K562 (cell line): ENCODE data around the gene ISM1. TPM values are rescaled to one million over a fixed set of nuclear protein-coding genes. Genes with fewer than 3 reads are reported as not detected.

Experiments used
- ATAC-seq: fragments of 200-7000 bp; cut with Tn5 transposase; 3 replicates; pipeline ENCODE4 v1.9.1; 2020; ENCODE audit warnings: moderate library complexity
- BruUV-seq: library from RNA; stranded (reverse); fragments of 400-500 nt; replicated peaks from 2 replicates; lab custom pipeline; 2021; lab: Mats Ljungman, UMichigan
- CTCF ChIA-PET: fragments of 300-600 bp; formaldehyde crosslinking; extraction: SDS; loops from one replicate; lab custom pipeline; 2021; ENCODE audit warnings: low intra/inter-chr PET ratio; lab: Yijun Ruan, JAX
- POLR2A ChIA-PET: fragments of 300-600, 350-650 bp; sonication (Branson Sonifier 250); formaldehyde crosslinking; extraction: SDS; loops from one replicate; lab custom pipeline; 2021; ENCODE audit warnings: antibody characterized with exemption, inconsistent platforms; lab: Yijun Ruan, JAX
- DNase-seq, 4 experiments: peaks; one replicate each; pipeline versions ENCODE4 v3.0.0 to v3.0.0-alpha.2; 2011 to 2018; ENCODE audit warnings: low spot score in 3 of 4, mixed read lengths in 3 of 4; ENCODE audit errors: extremely low read depth in 1 of 4
- FAIRE-seq: peaks from 2 replicates; lab custom pipeline; 2011; peaks lifted over from hg19 to GRCh38; lab: Jason Lieb, UNC
- H2AFZ ChIP-seq: 2 replicates; pipeline ENCODE4 v1.6.0; 2011; ENCODE audit warnings: low read depth, low read length, control low read depth, inconsistent platforms
- H3K27ac ChIP-seq: fragments of 200-600 bp; 3 replicates; pipeline ENCODE4 v1.8.0; 2011; ENCODE audit warnings: low read depth, mild to moderate bottlenecking, control low read depth, inconsistent platforms, low read length, moderate library complexity, mixed read lengths; ENCODE audit errors: extremely low read depth
- H3K27me3 ChIP-seq, 2 experiments: fragments of 300-600 bp in 1 of 2; 2 replicates in 1 of 2; 3 replicates in 1 of 2; pipeline versions ENCODE4 v1.6.0 to v1.8.0; 2011; ENCODE audit warnings: inconsistent platforms in 2 of 2, low read length in 2 of 2, mild to moderate bottlenecking in 1 of 2, mixed read lengths in 1 of 2, moderate library complexity in 1 of 2; ENCODE audit not compliant: control insufficient read depth in 2 of 2, insufficient read depth in 2 of 2
- H3K36me3 ChIP-seq: fragments of 300-600 bp; 3 replicates; pipeline ENCODE4 v1.8.0; 2011; ENCODE audit warnings: mild to moderate bottlenecking, low read length, inconsistent platforms; ENCODE audit not compliant: control insufficient read depth, insufficient read depth
- H3K4me1 ChIP-seq, 2 experiments: fragments of 200-600 bp in 1 of 2; replicated peaks in 1 of 2; 2 replicates in 1 of 2; 3 replicates in 1 of 2; pipeline versions ENCODE4 v1.5.1 to v1.8.0; 2011; ENCODE audit warnings: inconsistent platforms in 2 of 2, low read length in 2 of 2, mild to moderate bottlenecking in 1 of 2, mixed read lengths in 1 of 2, moderate library complexity in 1 of 2; ENCODE audit not compliant: control insufficient read depth in 2 of 2, insufficient read depth in 2 of 2
- H3K4me2 ChIP-seq: 2 replicates; pipeline ENCODE4 v1.6.1; 2011; ENCODE audit warnings: low read length, control low read depth, inconsistent platforms, mixed read lengths; ENCODE audit not compliant: insufficient read depth
- H3K4me3 ChIP-seq: fragments of 200-600 bp; sonication (generic), shearing (Covaris generic); 2 replicates; pipeline ENCODE4 v1.5.1; 2016; ENCODE audit warnings: control low read depth, inconsistent platforms
- H3K79me2 ChIP-seq: fragments of 200-600 bp; 3 replicates; pipeline ENCODE4 v1.8.0; 2011; ENCODE audit warnings: low read length, inconsistent platforms; ENCODE audit not compliant: control insufficient read depth, insufficient read depth
- H3K9ac ChIP-seq, 2 experiments: 2 replicates each; pipeline versions ENCODE4 v1.6.0 to v1.6.1; 2011; ENCODE audit warnings: low read depth in 2 of 2, low read length in 2 of 2, control low read depth in 1 of 2, inconsistent platforms in 1 of 2, mild to moderate bottlenecking in 1 of 2, mixed read lengths in 1 of 2; ENCODE audit not compliant: insufficient read depth in 1 of 2
- H3K9me1 ChIP-seq: one replicate; pipeline ENCODE4 v1.6.0; 2011; ENCODE audit warnings: inconsistent platforms, mild to moderate bottlenecking, low read length, moderate library complexity; ENCODE audit not compliant: control insufficient read depth, insufficient read depth
- H3K9me3 ChIP-seq: replicated peaks from 2 replicates; pipeline ENCODE4 v1.5.1; 2011; ENCODE audit warnings: low read depth, low read length, inconsistent platforms; ENCODE audit not compliant: control insufficient read depth, insufficient read depth
- H4K20me1 ChIP-seq: replicated peaks from 2 replicates; pipeline ENCODE4 v1.6.1; 2011; ENCODE audit warnings: low read length, inconsistent platforms, mixed read lengths; ENCODE audit not compliant: control insufficient read depth, insufficient read depth
- ATF7 ChIP-seq: fragments of 450-650 bp; IDR thresholded peaks from 2 replicates; pipeline ENCODE4 v1.7.1; 2014; ENCODE audit warnings: mild to moderate bottlenecking, moderate library complexity
- L3MBTL2 ChIP-seq: fragments of 450-650 bp; IDR thresholded peaks from 2 replicates; pipeline ENCODE4 v1.6.1; 2016; ENCODE audit warnings: mild to moderate bottlenecking, moderate library complexity
- NFIC ChIP-seq: fragments of 450-650 bp; IDR thresholded peaks from 2 replicates; pipeline ENCODE4 v1.6.1; 2017; ENCODE audit warnings: mild to moderate bottlenecking, inconsistent platforms
- NFRKB ChIP-seq: fragments of 450-650 bp; IDR thresholded peaks from 2 replicates; pipeline ENCODE4 v1.6.1; 2016; ENCODE audit warnings: low read depth
- NFXL1 ChIP-seq: fragments of 450-650 bp; formaldehyde crosslinking; IDR thresholded peaks from 2 replicates; pipeline ENCODE4 v1.4.0; 2021; ENCODE audit warnings: mild to moderate bottlenecking
- SRSF9 ChIP-seq: fragments of 200-400 bp; formaldehyde crosslinking; IDR thresholded peaks from 2 replicates; pipeline ENCODE4 v1.6.1; 2017; ENCODE audit warnings: low read depth, low read length, borderline replicate concordance
- TAF1 ChIP-seq: IDR thresholded peaks from 2 replicates; pipeline ENCODE4 v1.6.1; 2011; ENCODE audit warnings: mild to moderate bottlenecking, low read length, moderate library complexity; ENCODE audit not compliant: insufficient read depth, control insufficient read depth, severe bottlenecking; ENCODE audit errors: extremely low read depth
- ZFPM2 ChIP-seq: fragments of 250-450 bp; sonication (Bioruptor Pico); IDR thresholded peaks from 2 replicates; pipeline ENCODE4 v1.5.1; 2022; ENCODE audit warnings: mild to moderate bottlenecking
- ZFX ChIP-seq: sonication (generic); formaldehyde crosslinking; IDR thresholded peaks from 2 replicates; pipeline ENCODE4 v1.8.0; 2022; ENCODE audit warnings: mild to moderate bottlenecking, missing genetic modification reagents, moderate library complexity
- ZKSCAN3 ChIP-seq: fragments of 250-450 bp; sonication (Bioruptor Pico); IDR thresholded peaks from 2 replicates; pipeline ENCODE4 v1.4.0; 2020
- ZNF431 ChIP-seq: sonication (generic); formaldehyde crosslinking; IDR thresholded peaks from 2 replicates; pipeline ENCODE4 v1.8.0; 2022; ENCODE audit warnings: mild to moderate bottlenecking, missing genetic modification reagents
- ZNF445 ChIP-seq: fragments of 250-450 bp; sonication (Bioruptor Pico); IDR thresholded peaks from 2 replicates; pipeline ENCODE4 v1.4.0; 2020; ENCODE audit warnings: low read depth, mild to moderate bottlenecking, moderate library complexity
- WGBS: fragments of 100-300 bp; shearing (Covaris generic); methylation state at CpG from one replicate; pipeline ENCODE4 v1.1.6; 2016; ENCODE audit warnings: low coverage, mixed read lengths; ENCODE audit not compliant: insufficient coverage; ENCODE audit errors: missing lambda C conversion rate; 5-methylcytosine and 5-hydroxymethylcytosine counted together
- in situ Hi-C: fragments of 300-500 bp; cut with MboI; formaldehyde crosslinking; loops from 4 replicates; pipeline ENCODE4 v1.15.0; 2018; ENCODE audit warnings: inconsistent platforms, mixed read lengths
- intact Hi-C: fragments of 100-400 bp; cut with micrococcal nuclease; formaldehyde crosslinking; loops from 2 replicates; pipeline ENCODE4 v1.14.2; 2022
- polyA plus RNA-seq, 8 experiments: library from polyadenylated mRNA; depleted of rRNA in 4 of 8; stranded (reverse) in 5 of 8; unstranded in 3 of 8; fragments of >200 nt; fragmentation: Nextera tagmentation in 2 of 8; fragmentation: Illumina TruSeq in 1 of 8; extraction: Ambion mirVana in 2 of 8; extraction: Trizol in 1 of 8; gene quantifications; 2 replicates each; pipeline versions ENCODE4 v1.2.1 to v1.2.3, GENCODE V29; 2011 to 2014; ENCODE audit warnings: inconsistent platforms in 1 of 8, missing spikeins in 1 of 8
- total RNA-seq, 7 experiments: library from RNA; depleted of rRNA in 6 of 7; stranded (reverse); fragments of >200 nt in 6 of 7; fragmentation: Illumina TruSeq in 2 of 7; extraction: Trizol in 2 of 7; gene quantifications; 2 replicates each; pipeline versions ENCODE4 v1.2.1 to v1.2.3, GENCODE V29; 2011 to 2021; ENCODE audit warnings: low replicate concordance in 1 of 7

The ISM1 gene
- total and polyA plus RNA-seq, 9 of the 15 experiments (the other 6 are each of a cell fraction or from before 2014, with no cell fraction given) = not detected

DNA sequence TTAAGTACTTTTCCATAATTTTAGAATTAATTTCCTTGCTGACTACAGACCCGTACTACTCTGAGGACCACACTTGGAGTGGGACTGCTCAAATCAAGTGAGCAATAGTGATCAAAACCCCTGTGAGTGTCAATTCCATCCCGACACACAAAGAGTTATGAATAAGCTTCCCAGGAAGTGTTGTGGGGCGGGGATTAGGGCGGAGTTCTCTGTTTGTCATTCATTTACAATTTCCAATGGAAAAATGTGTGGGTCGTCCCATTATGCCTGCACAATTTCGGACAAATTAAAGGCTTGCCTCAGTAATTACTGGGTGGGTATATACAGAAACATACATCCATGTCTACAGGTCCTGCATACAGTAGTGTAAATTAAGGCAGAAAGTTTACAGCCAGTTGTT, 84.2 kb downstream of the ISM1 start:
- H3K9ac ChIP-seq = no peak overlapping the region
- no peak overlapping the region for H3K4me2 ChIP-seq
- H3K9me3 ChIP-seq = no peaks in the 10 kb centered on the region
- no peaks in the 10 kb centered on the region for H3K36me3 ChIP-seq
- no peaks in the 10 kb centered on the region; a peak in 1 of 5 replicates for H3K27me3 ChIP-seq
- no peaks in the 10 kb centered on the region for H4K20me1 ChIP-seq
- WGBS = 0% methylated on average over 6 of the region's 6 CpGs
- H3K4me1 ChIP-seq = no peaks in the 10 kb centered on the region
- DNase-seq = no peak
- TF ChIP-seq ZNF445 (no peak), ZFX (CRISPR knock-in tag) (no peak), NFIC (no peak), SRSF9 (no peak), ZFPM2 (CRISPR knock-in tag) (no peak), NFRKB (no peak), ZNF431 (CRISPR knock-in tag) (no peak), L3MBTL2 (no peak), ZKSCAN3 (CRISPR knock-in tag) (no peak), NFXL1 (CRISPR knock-in tag) (no peak), ATF7 (no peak), TAF1 (no peak)
- TF ChIP-seq, all 486 proteins: peak for 0
- Histone ChIP-seq H3K27ac (no peak overlapping the region), H2AFZ (no peak overlapping the region), H3K4me3 (no peak overlapping the region), H3K9me1 (no peaks in the 10 kb centered on the region), H3K79me2 (no peaks in the 10 kb centered on the region)
- in situ Hi-C loops (no loop called here), intact Hi-C loops (no loop called here)
- no peak for FAIRE-seq
- ChIA-PET CTCF (no interaction called here), POLR2A (no interaction called here)
- BruUV-seq = no TSS peak
- ATAC-seq = no peak
